ENCODE measurements around the gene BSDC1. TPM values are rescaled to one million over a fixed set of nuclear protein-coding genes. Genes with fewer than 3 reads are reported as not detected.

Gene BSDC1
- total and polyA plus RNA-seq, 10 of the 15 experiments (the other 5 are each of a cell fraction or from before 2014, with no cell fraction given), result 3.0 to 39.7 (median 22.8) TPM

DNA sequence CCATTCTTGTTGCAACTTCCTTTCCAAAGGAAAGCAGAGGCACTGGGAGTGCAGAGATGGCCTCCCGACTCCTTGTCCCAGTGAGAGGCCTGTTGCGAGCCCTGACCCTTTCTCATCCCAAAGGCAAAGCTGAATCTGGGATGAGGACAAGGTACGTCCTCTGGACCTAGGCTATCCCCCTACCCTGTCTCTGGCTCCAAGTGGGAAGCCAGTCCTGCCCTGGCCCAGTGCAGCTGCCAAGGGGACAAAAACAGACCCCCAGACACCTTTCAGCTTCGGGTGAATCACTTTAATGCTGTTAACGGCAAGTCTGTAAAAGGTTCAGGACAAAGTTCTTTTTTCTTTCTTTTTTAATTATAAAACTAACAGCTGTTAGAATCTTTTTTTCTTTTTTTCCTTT is 29.4 kb downstream of the BSDC1 start:
- H3K36me3 ChIP-seq (ENCODE audit: control insufficient read depth in 2 of 2, insufficient read depth in 2 of 2, low read length in 1 of 2), result peaks cover 3 to 10% of the 10 kb centered on the region in 2 experiments
- in situ Hi-C loops (cut with MboI), result no loop called here
- H3K9me3 ChIP-seq (replicated peaks; ENCODE audit: control insufficient read depth, insufficient read depth, low read length), result no peaks in the 10 kb centered on the region
- peaks cover 4% of the 10 kb centered on the region for H3K4me1 ChIP-seq (ENCODE audit: control insufficient read depth, insufficient read depth, low read length)
- H2AFZ ChIP-seq (ENCODE audit: control insufficient read depth, low read depth, low read length), result no peak overlapping the region
- H3K79me2 ChIP-seq (ENCODE audit: control insufficient read depth, insufficient read depth, low read length), result no peaks in the 10 kb centered on the region
- TF ChIP-seq E2F8 (IDR thresholded peaks at IDR 0.05; ENCODE audit: low read depth, partially characterized antibody) (no peak), POLR2AphosphoS2 (IDR thresholded peaks at IDR 0.05; ENCODE audit: low read depth, low read length) (no peak), MAX (IDR thresholded peaks at IDR 0.05; ENCODE audit: low read depth, low read length) (no peak), MEF2B (IDR thresholded peaks at IDR 0.05; ENCODE audit: partially characterized antibody, poor library complexity, severe bottlenecking) (no peak), PAX8 (IDR thresholded peaks at IDR 0.05) (no peak), PAX5 (IDR thresholded peaks at IDR 0.05; ENCODE audit: borderline replicate concordance, low read depth, low read length) (no peak), STAT1 (conservative IDR thresholded peaks at IDR 0.05) (no peak)
- DNase-seq (ENCODE audit: low read depth, low spot score), result no peak
- intact Hi-C loops (cut with micrococcal nuclease; ENCODE audit: unreplicated experiment), result no loop called here
- no peaks in the 10 kb centered on the region for H3K27me3 ChIP-seq (replicated peaks in 1 of 2; ENCODE audit: control insufficient read depth in 2 of 2, insufficient read depth in 2 of 2, low read length in 1 of 2)
- SMC1A ChIA-PET (ENCODE audit: uncharacterized antibody, unreplicated experiment), result interaction anchor here (0.6 to 0.7 kb wide), 2 partner anchors 210 to 492 kb away, joined by 3 read pairs; no protein-coding TSS in a partner anchor
- no peaks in the 10 kb centered on the region for H4K20me1 ChIP-seq (ENCODE audit: control insufficient read depth, insufficient read depth)
- WGBS (ENCODE audit: insufficient coverage, insufficient replicate concordance, low lambda C conversion rate, missing lambda C conversion rate), result 85% methylated on average over 5 of the region's 5 CpGs
- POLR2A ChIA-PET, result no interaction called here
- BruUV-seq (replicated peaks), result no TSS peak
- ATAC-seq, result no peak
- no peak overlapping the region for H3K4me2 ChIP-seq (ENCODE audit: control insufficient read depth, insufficient read depth)
- RAD21 ChIA-PET (ENCODE audit: unreplicated experiment), result no interaction called here
- no peak for FAIRE-seq
- CTCF ChIA-PET, result interaction anchor here (0.9 to 2.6 kb wide), 5 partner anchors 10 to 149 kb away, joined by 3 to 7 read pairs (median 4); no protein-coding TSS in a partner anchor
- no peak overlapping the region for H3K4me3 ChIP-seq
- H3K27ac ChIP-seq (ENCODE audit: control insufficient read depth, insufficient read depth), result no peak overlapping the region
- no peak overlapping the region for H3K9ac ChIP-seq (ENCODE audit: control insufficient read depth, insufficient read depth, low read length)

All from GM12878 (cell line).